Measurements from ENCODE around the gene PTPRM.

The PTPRM gene

GRCh38 chr18:7590826-7591560 is 23.9 kb downstream of the PTPRM start:
- H3K4me1 ChIP-seq (ENCODE audit: insufficient read depth, insufficient read length) = no peaks in the 10 kb centered on the region
- no peaks in the 10 kb centered on the region for H3K27me3 ChIP-seq (ENCODE audit: insufficient read depth, insufficient read length)
- TF ChIP-seq SUZ12 (IDR thresholded peaks at IDR 0.05; ENCODE audit: extremely low read depth, insufficient read depth, insufficient read length) (no peak), ZNF274 (IDR thresholded peaks at IDR 0.05; ENCODE audit: low read depth, low read length) (no peak), YY1 (IDR thresholded peaks at IDR 0.05; ENCODE audit: insufficient read depth, insufficient read length) (no peak)
- no peak overlapping the region for H3K4me3 ChIP-seq (ENCODE audit: insufficient read length, low read depth)
- H3K36me3 ChIP-seq (ENCODE audit: insufficient read depth, insufficient read length, low read length) = no peaks in the 10 kb centered on the region
- no peak overlapping the region for H3K9ac ChIP-seq (ENCODE audit: insufficient read length, low read depth)
- no peak for DNase-seq (ENCODE audit: low read depth, low spot score)
- no peaks in the 10 kb centered on the region for H3K9me3 ChIP-seq (ENCODE audit: insufficient read depth, low read length)

GRCh38 chr18:7592305-7593071 is 25.4 kb downstream of the PTPRM start:
- no peak for DNase-seq (ENCODE audit: low read depth, low spot score)
- no peaks in the 10 kb centered on the region for H3K36me3 ChIP-seq (ENCODE audit: insufficient read depth, insufficient read length, low read length)
- TF ChIP-seq ZNF274 (IDR thresholded peaks at IDR 0.05; ENCODE audit: low read depth, low read length) = no peak
- no peak for TF ChIP-seq SUZ12 (IDR thresholded peaks at IDR 0.05; ENCODE audit: extremely low read depth, insufficient read depth, insufficient read length)
- no peak for TF ChIP-seq YY1 (IDR thresholded peaks at IDR 0.05; ENCODE audit: insufficient read depth, insufficient read length)

GRCh38 chr18:7593218-7593819 is 26.2 kb downstream of the PTPRM start:
- H3K9me3 ChIP-seq (ENCODE audit: insufficient read depth, low read length) = no peaks in the 10 kb centered on the region
- H3K4me3 ChIP-seq (ENCODE audit: insufficient read length, low read depth) = no peak overlapping the region
- TF ChIP-seq ZNF274 (IDR thresholded peaks at IDR 0.05; ENCODE audit: low read depth, low read length) (no peak), YY1 (IDR thresholded peaks at IDR 0.05; ENCODE audit: insufficient read depth, insufficient read length) (no peak), SUZ12 (IDR thresholded peaks at IDR 0.05; ENCODE audit: extremely low read depth, insufficient read depth, insufficient read length) (no peak)
- no peaks in the 10 kb centered on the region for H3K4me1 ChIP-seq (ENCODE audit: insufficient read depth, insufficient read length)
- no peak for DNase-seq (ENCODE audit: low read depth, low spot score)
- no peaks in the 10 kb centered on the region for H3K27me3 ChIP-seq (ENCODE audit: insufficient read depth, insufficient read length)
- H3K36me3 ChIP-seq (ENCODE audit: insufficient read depth, insufficient read length, low read length) = no peaks in the 10 kb centered on the region
- H3K9ac ChIP-seq (ENCODE audit: insufficient read length, low read depth) = no peak overlapping the region

More at GRCh38 chr18:7592305-7593071, 25.4 kb downstream of the PTPRM start:
- Histone ChIP-seq H3K4me1 (ENCODE audit: insufficient read depth, insufficient read length) (no peaks in the 10 kb centered on the region), H3K9me3 (ENCODE audit: insufficient read depth, low read length) (no peaks in the 10 kb centered on the region), H3K4me3 (ENCODE audit: insufficient read length, low read depth) (no peak overlapping the region), H3K27me3 (ENCODE audit: insufficient read depth, insufficient read length) (no peaks in the 10 kb centered on the region), H3K9ac (ENCODE audit: insufficient read length, low read depth) (no peak overlapping the region)

- Histone ChIP-seq H3K36me3 (ENCODE audit: insufficient read depth, insufficient read length, low read length) (no peaks in the 10 kb centered on the region), H3K27me3 (ENCODE audit: insufficient read depth, insufficient read length) (no peaks in the 10 kb centered on the region), H3K9ac (ENCODE audit: insufficient read length, low read depth) (no peak overlapping the region), H3K4me3 (ENCODE audit: insufficient read length, low read depth) (no peak overlapping the region), H3K9me3 (ENCODE audit: insufficient read depth, low read length) (no peaks in the 10 kb centered on the region), H3K4me1 (ENCODE audit: insufficient read depth, insufficient read length) (peaks cover 4% of the 10 kb centered on the region)
- TF ChIP-seq YY1 (IDR thresholded peaks at IDR 0.05; ENCODE audit: insufficient read depth, insufficient read length) = no peak
- no peak for TF ChIP-seq ZNF274 (IDR thresholded peaks at IDR 0.05; ENCODE audit: low read depth, low read length)
- TF ChIP-seq SUZ12 (IDR thresholded peaks at IDR 0.05; ENCODE audit: extremely low read depth, insufficient read depth, insufficient read length) = no peak
- no peak for DNase-seq (ENCODE audit: low read depth, low spot score)
These were observed 29.0 kb downstream of the PTPRM start for GRCh38 chr18:7596147-7596546.

- Histone ChIP-seq H3K4me3 (ENCODE audit: insufficient read length, low read depth) (no peak overlapping the region), H3K9ac (ENCODE audit: insufficient read length, low read depth) (no peak overlapping the region), H3K27me3 (ENCODE audit: insufficient read depth, insufficient read length) (no peaks in the 10 kb centered on the region), H3K4me1 (ENCODE audit: insufficient read depth, insufficient read length) (peaks cover 4% of the 10 kb centered on the region), H3K36me3 (ENCODE audit: insufficient read depth, insufficient read length, low read length) (no peaks in the 10 kb centered on the region), H3K9me3 (ENCODE audit: insufficient read depth, low read length) (no peaks in the 10 kb centered on the region)
- no peak for TF ChIP-seq SUZ12 (IDR thresholded peaks at IDR 0.05; ENCODE audit: extremely low read depth, insufficient read depth, insufficient read length)
- no peak for TF ChIP-seq YY1 (IDR thresholded peaks at IDR 0.05; ENCODE audit: insufficient read depth, insufficient read length)
- no peak for TF ChIP-seq ZNF274 (IDR thresholded peaks at IDR 0.05; ENCODE audit: low read depth, low read length)
- DNase-seq (ENCODE audit: low read depth, low spot score) = no peak
These were observed 30.4 kb downstream of the PTPRM start for GRCh38 chr18:7597500-7597899.

GRCh38 chr18:7598167-7599047 is 31.3 kb downstream of the PTPRM start:
- Histone ChIP-seq H3K9me3 (ENCODE audit: insufficient read depth, low read length) (no peaks in the 10 kb centered on the region), H3K9ac (ENCODE audit: insufficient read length, low read depth) (no peak overlapping the region), H3K36me3 (ENCODE audit: insufficient read depth, insufficient read length, low read length) (no peaks in the 10 kb centered on the region), H3K4me3 (ENCODE audit: insufficient read length, low read depth) (no peak overlapping the region), H3K27me3 (ENCODE audit: insufficient read depth, insufficient read length) (no peaks in the 10 kb centered on the region), H3K4me1 (ENCODE audit: insufficient read depth, insufficient read length) (peaks cover 7% of the 10 kb centered on the region)
- DNase-seq (ENCODE audit: low read depth, low spot score) = no peak
- TF ChIP-seq YY1 (IDR thresholded peaks at IDR 0.05; ENCODE audit: insufficient read depth, insufficient read length) = no peak
- TF ChIP-seq SUZ12 (IDR thresholded peaks at IDR 0.05; ENCODE audit: extremely low read depth, insufficient read depth, insufficient read length) = no peak
- no peak for TF ChIP-seq ZNF274 (IDR thresholded peaks at IDR 0.05; ENCODE audit: low read depth, low read length)
